K562 (cell line): Measurements from ENCODE around the gene OPCML. TPM values are rescaled to one million over a fixed set of nuclear protein-coding genes. Genes with fewer than 3 reads are reported as not detected.

ENCODE experiments used
- ATAC-seq: fragments of 200-7000 bp; cut with Tn5 transposase; 3 replicates; pipeline ENCODE4 v1.9.1; 2020; ENCODE audit warnings: moderate library complexity
- BruUV-seq: library from RNA; stranded (reverse); fragments of 400-500 nt; replicated peaks from 2 replicates; lab custom pipeline; 2021; lab: Mats Ljungman, UMichigan
- CTCF ChIA-PET: fragments of 300-600 bp; formaldehyde crosslinking; extraction: SDS; loops from one replicate; lab custom pipeline; 2021; ENCODE audit warnings: low intra/inter-chr PET ratio; lab: Yijun Ruan, JAX
- POLR2A ChIA-PET: fragments of 300-600, 350-650 bp; sonication (Branson Sonifier 250); formaldehyde crosslinking; extraction: SDS; loops from one replicate; lab custom pipeline; 2021; ENCODE audit warnings: antibody characterized with exemption, inconsistent platforms; lab: Yijun Ruan, JAX
- DNase-seq, 4 experiments: peaks; one replicate each; pipeline versions ENCODE4 v3.0.0 to v3.0.0-alpha.2; 2011 to 2018; ENCODE audit warnings: low spot score in 3 of 4, mixed read lengths in 3 of 4; ENCODE audit errors: extremely low read depth in 1 of 4
- FAIRE-seq: peaks from 2 replicates; lab custom pipeline; 2011; peaks lifted over from hg19 to GRCh38; lab: Jason Lieb, UNC
- H2AFZ ChIP-seq: 2 replicates; pipeline ENCODE4 v1.6.0; 2011; ENCODE audit warnings: low read depth, low read length, control low read depth, inconsistent platforms
- H3K27ac ChIP-seq: fragments of 200-600 bp; 3 replicates; pipeline ENCODE4 v1.8.0; 2011; ENCODE audit warnings: low read depth, mild to moderate bottlenecking, control low read depth, inconsistent platforms, low read length, moderate library complexity, mixed read lengths; ENCODE audit errors: extremely low read depth
- H3K27me3 ChIP-seq, 2 experiments: fragments of 300-600 bp in 1 of 2; 2 replicates in 1 of 2; 3 replicates in 1 of 2; pipeline versions ENCODE4 v1.6.0 to v1.8.0; 2011; ENCODE audit warnings: inconsistent platforms in 2 of 2, low read length in 2 of 2, mild to moderate bottlenecking in 1 of 2, mixed read lengths in 1 of 2, moderate library complexity in 1 of 2; ENCODE audit not compliant: control insufficient read depth in 2 of 2, insufficient read depth in 2 of 2
- H3K36me3 ChIP-seq: fragments of 300-600 bp; 3 replicates; pipeline ENCODE4 v1.8.0; 2011; ENCODE audit warnings: mild to moderate bottlenecking, low read length, inconsistent platforms; ENCODE audit not compliant: control insufficient read depth, insufficient read depth
- H3K4me1 ChIP-seq, 2 experiments: fragments of 200-600 bp in 1 of 2; replicated peaks in 1 of 2; 2 replicates in 1 of 2; 3 replicates in 1 of 2; pipeline versions ENCODE4 v1.5.1 to v1.8.0; 2011; ENCODE audit warnings: inconsistent platforms in 2 of 2, low read length in 2 of 2, mild to moderate bottlenecking in 1 of 2, mixed read lengths in 1 of 2, moderate library complexity in 1 of 2; ENCODE audit not compliant: control insufficient read depth in 2 of 2, insufficient read depth in 2 of 2
- H3K4me2 ChIP-seq: 2 replicates; pipeline ENCODE4 v1.6.1; 2011; ENCODE audit warnings: low read length, control low read depth, inconsistent platforms, mixed read lengths; ENCODE audit not compliant: insufficient read depth
- H3K4me3 ChIP-seq: fragments of 200-600 bp; sonication (generic), shearing (Covaris generic); 2 replicates; pipeline ENCODE4 v1.5.1; 2016; ENCODE audit warnings: control low read depth, inconsistent platforms
- H3K79me2 ChIP-seq: fragments of 200-600 bp; 3 replicates; pipeline ENCODE4 v1.8.0; 2011; ENCODE audit warnings: low read length, inconsistent platforms; ENCODE audit not compliant: control insufficient read depth, insufficient read depth
- H3K9ac ChIP-seq, 2 experiments: 2 replicates each; pipeline versions ENCODE4 v1.6.0 to v1.6.1; 2011; ENCODE audit warnings: low read depth in 2 of 2, low read length in 2 of 2, control low read depth in 1 of 2, inconsistent platforms in 1 of 2, mild to moderate bottlenecking in 1 of 2, mixed read lengths in 1 of 2; ENCODE audit not compliant: insufficient read depth in 1 of 2
- H3K9me1 ChIP-seq: one replicate; pipeline ENCODE4 v1.6.0; 2011; ENCODE audit warnings: inconsistent platforms, mild to moderate bottlenecking, low read length, moderate library complexity; ENCODE audit not compliant: control insufficient read depth, insufficient read depth
- H3K9me3 ChIP-seq: replicated peaks from 2 replicates; pipeline ENCODE4 v1.5.1; 2011; ENCODE audit warnings: low read depth, low read length, inconsistent platforms; ENCODE audit not compliant: control insufficient read depth, insufficient read depth
- H4K20me1 ChIP-seq: replicated peaks from 2 replicates; pipeline ENCODE4 v1.6.1; 2011; ENCODE audit warnings: low read length, inconsistent platforms, mixed read lengths; ENCODE audit not compliant: control insufficient read depth, insufficient read depth
- ATF7 ChIP-seq: fragments of 450-650 bp; IDR thresholded peaks from 2 replicates; pipeline ENCODE4 v1.7.1; 2014; ENCODE audit warnings: mild to moderate bottlenecking, moderate library complexity
- CBX3 ChIP-seq, 2 experiments: IDR thresholded peaks; 1 replicate in 1 of 2; 2 replicates in 1 of 2; pipeline ENCODE4 v1.6.1; 2012; ENCODE audit warnings: inconsistent platforms in 2 of 2, low read length in 2 of 2, borderline replicate concordance in 1 of 2, control low read depth in 1 of 2
- E2F1 ChIP-seq: sonication (generic); formaldehyde crosslinking; IDR thresholded peaks from 2 replicates; pipeline ENCODE4 v1.8.1; 2023; ENCODE audit warnings: mild to moderate bottlenecking, missing genetic modification reagents, moderate library complexity
- FOSL1 ChIP-seq: fragments of 200-800 bp; sonication (Bioruptor generic); conservative IDR thresholded peaks from 2 replicates; pipeline ENCODE4 v1.6.1; 2016; ENCODE audit warnings: missing genetic modification characterization, missing compliant biosample characterization
- HDAC8 ChIP-seq: fragments of 450-650 bp; IDR thresholded peaks from 2 replicates; pipeline ENCODE4 v1.6.1; 2016; ENCODE audit warnings: mild to moderate bottlenecking, missing genetic modification characterization, moderate library complexity, missing compliant biosample characterization
- MAFF ChIP-seq: IDR thresholded peaks from 2 replicates; pipeline ENCODE4 v1.6.1; 2012; ENCODE audit warnings: low read length, improper control_type of control experiment
- MTA2 ChIP-seq: fragments of 450-650 bp; IDR thresholded peaks from 2 replicates; pipeline ENCODE4 v1.6.1; 2016; ENCODE audit warnings: low read depth
- PHB2 ChIP-seq: fragments of 450-650 bp; IDR thresholded peaks from 2 replicates; pipeline ENCODE4 v1.6.1; 2017; ENCODE audit warnings: low read depth
- TAF7 ChIP-seq: fragments of 450-650 bp; IDR thresholded peaks from 2 replicates; pipeline ENCODE4 v1.6.1; 2016; ENCODE audit warnings: missing genetic modification characterization, missing compliant biosample characterization
- ZBTB8A ChIP-seq: fragments of 450-650 bp; IDR thresholded peaks from 2 replicates; pipeline ENCODE4 v1.6.1; 2018; ENCODE audit warnings: mild to moderate bottlenecking, moderate library complexity; ENCODE audit not compliant: partially characterized antibody
- ZNF133 ChIP-seq: fragments of 250-450 bp; sonication (Bioruptor Pico); IDR thresholded peaks from 2 replicates; pipeline ENCODE4 v1.4.0; 2020; ENCODE audit warnings: mild to moderate bottlenecking
- ZNF224 ChIP-seq: sonication (generic); formaldehyde crosslinking; IDR thresholded peaks from 2 replicates; pipeline ENCODE4 v1.8.0; 2022; ENCODE audit warnings: mild to moderate bottlenecking, missing genetic modification reagents
- ZNF23 ChIP-seq: fragments of 250-450 bp; sonication (Bioruptor Pico); IDR thresholded peaks from 2 replicates; pipeline ENCODE4 v1.4.0; 2020; ENCODE audit warnings: mild to moderate bottlenecking
- ZNF644 ChIP-seq: fragments of 200-800 bp; sonication (Bioruptor generic); IDR thresholded peaks from 2 replicates; pipeline ENCODE4 v1.6.1; 2016; ENCODE audit warnings: low read depth, missing genetic modification characterization, missing compliant biosample characterization
- WGBS: fragments of 100-300 bp; shearing (Covaris generic); methylation state at CpG from one replicate; pipeline ENCODE4 v1.1.6; 2016; ENCODE audit warnings: low coverage, mixed read lengths; ENCODE audit not compliant: insufficient coverage; ENCODE audit errors: missing lambda C conversion rate; 5-methylcytosine and 5-hydroxymethylcytosine counted together
- in situ Hi-C: fragments of 300-500 bp; cut with MboI; formaldehyde crosslinking; loops from 4 replicates; pipeline ENCODE4 v1.15.0; 2018; ENCODE audit warnings: inconsistent platforms, mixed read lengths
- intact Hi-C: fragments of 100-400 bp; cut with micrococcal nuclease; formaldehyde crosslinking; loops from 2 replicates; pipeline ENCODE4 v1.14.2; 2022
- polyA plus RNA-seq, 8 experiments: library from polyadenylated mRNA; depleted of rRNA in 4 of 8; stranded (reverse) in 5 of 8; unstranded in 3 of 8; fragments of >200 nt; fragmentation: Nextera tagmentation in 2 of 8; fragmentation: Illumina TruSeq in 1 of 8; extraction: Ambion mirVana in 2 of 8; extraction: Trizol in 1 of 8; gene quantifications; 2 replicates each; pipeline versions ENCODE4 v1.2.1 to v1.2.3, GENCODE V29; 2011 to 2014; ENCODE audit warnings: inconsistent platforms in 1 of 8, missing spikeins in 1 of 8
- total RNA-seq, 7 experiments: library from RNA; depleted of rRNA in 6 of 7; stranded (reverse); fragments of >200 nt in 6 of 7; fragmentation: Illumina TruSeq in 2 of 7; extraction: Trizol in 2 of 7; gene quantifications; 2 replicates each; pipeline versions ENCODE4 v1.2.1 to v1.2.3, GENCODE V29; 2011 to 2021; ENCODE audit warnings: low replicate concordance in 1 of 7
- TF ChIP-seq, protein P1 (sequence below): fragments of 450-650 bp; IDR thresholded peaks from 2 replicates; pipeline ENCODE4 v1.6.1; 2016; ENCODE audit warnings: low read depth, mild to moderate bottlenecking, moderate library complexity

Gene OPCML
- total and polyA plus RNA-seq, 9 of the 15 experiments (the other 6 are each of a cell fraction or from before 2014, with no cell fraction given): not detected

- H3K79me2 ChIP-seq: no peaks in the 10 kb centered on the region
- no peaks in the 10 kb centered on the region for H3K4me1 ChIP-seq
- TF ChIP-seq FOSL1 (no peak), HDAC8 (tag) (no peak)
- 1% methylated on average over 8 of the region's 8 CpGs for WGBS
- no peak overlapping the region for H3K9ac ChIP-seq
- no peaks in the 10 kb centered on the region for H3K9me3 ChIP-seq
- no peaks in the 10 kb centered on the region for H3K36me3 ChIP-seq
- H3K27me3 ChIP-seq: no peaks in the 10 kb centered on the region
- H2AFZ ChIP-seq: no peak overlapping the region
- in situ Hi-C loops: no loop called here
- ATAC-seq (no peak), FAIRE-seq (no peak), DNase-seq (no peak)
- no peak overlapping the region for H3K4me3 ChIP-seq
- no peak overlapping the region for H3K27ac ChIP-seq
- intact Hi-C loops: no loop called here
- CTCF ChIA-PET: no interaction called here
- POLR2A ChIA-PET: no interaction called here
- no TSS peak for BruUV-seq
- no peak overlapping the region for H3K4me2 ChIP-seq
- no peaks in the 10 kb centered on the region for H4K20me1 ChIP-seq
- H3K9me1 ChIP-seq: no peaks in the 10 kb centered on the region
Observed at GRCh38 chr11:132980670-132981069, 551.6 kb downstream of the OPCML start.

DNA sequence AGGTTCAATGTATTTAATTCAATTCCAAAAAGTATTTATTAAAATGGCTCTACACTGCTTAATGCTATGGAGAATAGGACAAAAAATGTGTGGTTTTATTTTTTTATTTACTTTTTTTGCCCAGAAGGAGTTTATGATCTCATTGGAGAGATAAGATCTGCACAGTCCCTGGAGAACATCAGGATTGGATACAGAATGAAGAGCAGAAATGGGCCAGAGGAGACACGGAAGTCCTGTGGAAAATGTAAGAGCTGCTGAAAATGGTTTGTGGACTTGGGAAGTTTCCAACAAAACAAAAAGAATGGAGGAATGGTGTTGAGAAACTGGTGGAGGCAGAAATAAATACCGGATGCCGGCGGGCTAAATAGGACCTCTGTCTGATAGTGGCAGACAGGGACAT is 554.6 kb downstream of the OPCML start:
- CTCF ChIA-PET: no interaction called here
- BruUV-seq: no TSS peak
- Histone ChIP-seq H3K36me3 (no peaks in the 10 kb centered on the region), H3K79me2 (no peaks in the 10 kb centered on the region), H4K20me1 (no peaks in the 10 kb centered on the region), H3K9me3 (no peaks in the 10 kb centered on the region), H3K27me3 (no peaks in the 10 kb centered on the region), H3K4me1 (no peaks in the 10 kb centered on the region), H3K9me1 (no peaks in the 10 kb centered on the region)
- FAIRE-seq (no peak), ATAC-seq (no peak)
- no peak for TF ChIP-seq MTA2
- TF ChIP-seq TAF7: no peak
- TF ChIP-seq ATF7: no peak
- no peak for TF ChIP-seq E2F1 (CRISPR knock-in tag)
- TF ChIP-seq ZBTB8A: no peak
- TF ChIP-seq CBX3 (IDR thresholded peaks at IDR 0.05; ENCODE audit: borderline replicate concordance in 1 of 2, low read length in 2 of 2): no peak
- no peak for TF ChIP-seq MAFF
- no peak for TF ChIP-seq ZNF224 (CRISPR knock-in tag)
- TF ChIP-seq, protein P1, sequence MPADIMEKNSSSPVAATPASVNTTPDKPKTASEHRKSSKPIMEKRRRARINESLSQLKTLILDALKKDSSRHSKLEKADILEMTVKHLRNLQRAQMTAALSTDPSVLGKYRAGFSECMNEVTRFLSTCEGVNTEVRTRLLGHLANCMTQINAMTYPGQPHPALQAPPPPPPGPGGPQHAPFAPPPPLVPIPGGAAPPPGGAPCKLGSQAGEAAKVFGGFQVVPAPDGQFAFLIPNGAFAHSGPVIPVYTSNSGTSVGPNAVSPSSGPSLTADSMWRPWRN: no peak
- no peak for TF ChIP-seq ZNF133 (CRISPR knock-in tag)
- no peak for TF ChIP-seq PHB2
- TF ChIP-seq ZNF644: no peak
- TF ChIP-seq ZNF23: no peak
- TF ChIP-seq, all 486 proteins: peak for 0
- no peak overlapping the region for H3K9ac ChIP-seq
- H3K4me3 ChIP-seq: no peak overlapping the region
- intact Hi-C loops (no loop called here), in situ Hi-C loops (no loop called here)
- H2AFZ ChIP-seq: no peak overlapping the region
- DNase-seq: no peak
- WGBS: 0% methylated on average over 4 of the region's 4 CpGs
- no peak overlapping the region for H3K4me2 ChIP-seq
- H3K27ac ChIP-seq: no peak overlapping the region
- POLR2A ChIA-PET: no interaction called here
